AG09319 (cell line): ENCODE results near the gene DNAH2.

Experiments used
- DNase-seq: peaks from one replicate; pipeline ENCODE4 v3.0.0-alpha.2; 2010; ENCODE audit warnings: low read depth; ENCODE audit errors: extremely low read depth
- TF ChIP-seq, protein P1 (sequence below): IDR thresholded peaks from 2 replicates; pipeline ENCODE4 v1.5.1; 2011; ENCODE audit warnings: low read depth, mild to moderate bottlenecking, inconsistent platforms, low read length, moderate library complexity

The DNAH2 gene

DNA sequence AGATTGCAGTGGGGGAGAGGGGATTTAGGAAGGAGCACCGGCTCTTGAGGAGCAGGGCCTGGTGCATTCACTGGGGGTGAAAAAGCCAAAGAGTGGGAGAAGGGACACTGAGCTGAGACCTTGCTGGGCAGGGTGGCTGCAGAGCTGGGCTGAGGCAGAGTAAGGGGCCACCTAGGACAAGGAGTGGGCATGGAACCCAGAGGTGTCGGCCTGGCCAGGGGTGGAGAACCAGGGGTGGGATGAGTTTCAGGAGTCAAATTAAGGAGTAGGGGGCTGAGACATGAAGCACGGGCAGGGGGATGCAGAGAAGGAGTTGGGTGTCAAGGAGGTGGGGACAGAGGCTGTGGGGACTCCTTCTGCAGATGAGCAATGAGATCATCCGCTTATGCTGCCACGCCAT lies 20.1 kb downstream of the DNAH2 start:
- DNase-seq, result no peak
- TF ChIP-seq, protein P1, sequence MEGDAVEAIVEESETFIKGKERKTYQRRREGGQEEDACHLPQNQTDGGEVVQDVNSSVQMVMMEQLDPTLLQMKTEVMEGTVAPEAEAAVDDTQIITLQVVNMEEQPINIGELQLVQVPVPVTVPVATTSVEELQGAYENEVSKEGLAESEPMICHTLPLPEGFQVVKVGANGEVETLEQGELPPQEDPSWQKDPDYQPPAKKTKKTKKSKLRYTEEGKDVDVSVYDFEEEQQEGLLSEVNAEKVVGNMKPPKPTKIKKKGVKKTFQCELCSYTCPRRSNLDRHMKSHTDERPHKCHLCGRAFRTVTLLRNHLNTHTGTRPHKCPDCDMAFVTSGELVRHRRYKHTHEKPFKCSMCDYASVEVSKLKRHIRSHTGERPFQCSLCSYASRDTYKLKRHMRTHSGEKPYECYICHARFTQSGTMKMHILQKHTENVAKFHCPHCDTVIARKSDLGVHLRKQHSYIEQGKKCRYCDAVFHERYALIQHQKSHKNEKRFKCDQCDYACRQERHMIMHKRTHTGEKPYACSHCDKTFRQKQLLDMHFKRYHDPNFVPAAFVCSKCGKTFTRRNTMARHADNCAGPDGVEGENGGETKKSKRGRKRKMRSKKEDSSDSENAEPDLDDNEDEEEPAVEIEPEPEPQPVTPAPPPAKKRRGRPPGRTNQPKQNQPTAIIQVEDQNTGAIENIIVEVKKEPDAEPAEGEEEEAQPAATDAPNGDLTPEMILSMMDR, result no peak

DNA sequence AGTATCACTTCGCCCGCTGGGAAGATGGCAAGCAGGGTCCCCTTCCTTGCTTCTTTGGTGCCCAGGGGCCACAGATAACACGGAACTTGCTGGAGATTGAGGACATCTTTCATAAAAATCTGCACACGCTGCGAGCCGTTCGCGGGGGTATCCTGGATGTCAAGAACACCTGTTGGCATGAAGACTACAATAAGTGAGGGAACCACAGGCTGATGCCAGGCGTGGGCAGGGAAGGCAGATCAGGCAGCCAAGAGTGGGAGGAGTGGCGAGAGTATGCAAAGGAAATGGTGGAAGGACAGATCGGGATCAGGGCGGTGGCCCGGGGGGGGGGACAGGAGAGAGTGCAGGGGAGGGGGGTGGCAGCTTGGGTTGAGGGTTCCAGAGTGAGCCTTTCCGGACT lies 22.2 kb downstream of the DNAH2 start:
- TF ChIP-seq, protein P1, result no peak
- DNase-seq, result no peak

DNA sequence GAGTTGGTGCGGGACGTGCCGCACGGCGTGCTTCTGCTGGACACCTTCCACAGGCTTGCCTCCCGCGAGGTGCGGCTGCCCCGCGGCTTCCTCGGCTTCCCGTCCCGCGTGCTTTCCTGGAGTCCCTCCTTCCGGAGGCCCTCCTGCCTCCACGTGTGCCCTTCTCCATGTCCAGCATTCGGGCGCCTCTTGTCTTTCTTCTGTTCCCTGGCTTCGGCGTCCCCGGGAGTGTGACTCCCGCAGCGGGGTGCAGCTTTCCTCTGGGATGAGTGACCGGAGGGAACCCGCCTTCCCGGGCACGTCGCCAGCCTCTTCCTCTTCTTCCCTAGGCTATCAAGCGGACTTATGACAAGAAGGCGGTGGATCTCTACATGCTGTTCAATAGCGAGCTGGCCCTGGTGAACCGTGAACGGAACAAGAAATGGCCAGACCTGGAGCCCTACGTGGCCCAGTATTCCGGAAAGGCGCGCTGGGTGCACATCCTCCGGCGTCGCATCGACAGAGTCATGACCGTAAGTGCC lies 23.0 kb downstream of the DNAH2 start:
- DNase-seq, result no peak
- TF ChIP-seq, protein P1, result no peak

DNA sequence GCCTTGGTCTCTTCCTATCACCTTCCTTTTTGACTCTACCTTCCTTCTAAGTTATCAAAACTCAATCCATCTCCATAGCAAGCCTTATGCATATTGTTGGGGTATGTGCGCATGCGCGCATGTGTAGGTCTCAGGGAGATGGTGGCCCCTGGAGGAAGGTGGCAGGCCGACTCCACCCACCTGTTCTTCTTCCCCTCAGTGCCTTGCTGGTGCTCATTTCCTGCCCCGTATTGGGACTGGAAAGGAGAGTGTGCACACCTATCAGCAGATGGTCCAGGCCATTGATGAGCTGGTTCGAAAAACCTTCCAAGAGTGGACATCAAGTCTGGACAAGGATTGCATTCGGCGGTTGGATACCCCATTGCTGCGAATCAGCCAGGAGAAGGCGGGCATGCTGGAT lies 25.2 kb downstream of the DNAH2 start:
- TF ChIP-seq, protein P1, result no peak
- no peak for DNase-seq

DNA sequence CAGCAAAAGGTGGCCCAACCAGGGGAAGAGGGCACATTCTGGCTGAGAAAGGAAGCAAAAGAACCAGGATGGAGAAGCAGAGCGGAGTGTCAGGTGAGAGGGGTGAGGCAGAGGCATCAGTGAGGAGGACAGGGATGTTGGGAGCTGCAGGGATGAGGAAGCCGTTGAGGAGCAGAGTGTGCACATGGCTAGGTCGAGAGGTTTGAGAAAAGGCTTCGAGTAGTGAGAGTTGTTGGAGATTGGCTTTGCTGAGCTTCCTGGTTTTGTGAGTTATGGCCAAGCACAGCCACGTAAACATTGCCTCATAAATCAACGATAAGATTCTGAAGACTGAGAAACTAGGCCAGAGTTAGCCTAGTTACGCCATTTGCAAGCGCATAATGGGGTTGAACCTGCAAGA lies 26.9 kb downstream of the DNAH2 start:
- no peak for DNase-seq
- TF ChIP-seq, protein P1, result no peak

DNA sequence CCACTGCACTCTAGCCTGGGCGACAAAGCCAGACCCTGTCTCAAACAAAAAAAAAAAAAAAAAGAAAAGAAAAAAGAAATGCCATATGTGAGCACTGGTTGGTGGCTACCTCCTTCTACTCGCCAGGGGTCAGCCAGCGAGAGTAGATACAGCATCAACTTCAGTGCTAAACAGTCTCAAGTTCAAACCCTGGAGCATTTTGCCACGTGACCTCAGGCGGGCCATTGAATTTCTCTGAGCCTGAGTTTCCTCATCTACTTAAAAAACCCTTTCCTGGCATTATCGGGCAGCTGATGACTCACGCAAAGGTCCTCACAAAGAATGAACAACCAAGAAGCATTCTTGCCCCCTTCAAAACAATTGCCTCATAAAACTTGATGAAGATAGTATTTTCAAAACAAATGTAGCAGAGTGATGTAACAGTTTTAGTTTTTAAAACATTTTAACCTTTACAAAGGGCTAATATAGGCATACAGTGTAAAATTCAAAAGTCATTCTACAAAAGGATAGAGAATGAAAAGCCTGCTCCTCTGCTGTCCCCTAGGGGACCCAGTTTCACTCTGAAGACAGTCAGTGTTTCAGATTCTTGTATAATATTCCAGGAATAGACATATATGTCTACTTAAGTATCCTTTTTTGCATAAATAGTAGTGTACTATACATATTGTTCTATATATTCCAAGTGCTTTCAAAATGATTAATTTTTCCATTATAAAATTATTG lies 28.4 kb downstream of the DNAH2 start:
- TF ChIP-seq, protein P1, result peak; percentile 4; the same call in 1 of the 2 replicates
- peak; percentile 57 for DNase-seq

DNA sequence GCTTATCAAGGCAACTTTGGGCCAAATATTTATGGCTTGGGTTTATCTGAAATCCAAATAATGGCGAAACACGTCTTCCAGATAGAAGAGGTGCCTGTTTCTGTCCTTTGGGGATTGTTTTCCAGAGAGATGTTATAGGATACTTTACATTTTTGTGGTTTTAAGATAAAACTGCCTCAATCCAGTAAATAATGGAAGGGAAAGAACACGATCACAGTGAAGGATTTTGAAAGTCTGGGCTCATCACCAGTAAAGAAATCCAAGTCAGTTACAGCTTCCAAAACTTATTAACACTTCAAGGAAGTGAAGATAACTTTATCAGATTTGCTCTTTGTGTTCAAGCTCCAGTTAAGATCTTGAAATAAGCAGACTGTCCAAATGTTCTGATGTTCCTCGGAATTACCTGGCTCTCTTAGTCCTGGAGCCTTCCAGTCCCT lies 30.1 kb downstream of the DNAH2 start:
- DNase-seq, result no peak
- TF ChIP-seq, protein P1, result no peak
